Natural killer cell (primary cell): ENCODE data around the gene CRACR2A. TPM values are rescaled to one million over a fixed set of nuclear protein-coding genes. Genes with fewer than 3 reads are reported as not detected.

Source experiments
- ATAC-seq, 3 donors: fragments of 150-1000 bp in 2 of 3; fragments of 200-7000 bp in 1 of 3; cut with Tn5 transposase; 1 replicate in 1 of 3; 2 replicates in 2 of 3; pipeline ENCODE4 v1.10.0; 2021; ENCODE audit warnings: mild to moderate bottlenecking in 2 of 3, moderate library complexity in 2 of 3
- DNase-seq, 2 donors: peaks; one replicate each; pipeline versions ENCODE4 v3.0.0 to v3.0.0-alpha.2; 2013 to 2021; ENCODE audit warnings: mixed read lengths in 1 of 2
- H3K27ac ChIP-seq: one replicate; pipeline ENCODE4 v1.5.1; 2013; ENCODE audit warnings: mild to moderate bottlenecking, low read length
- H3K27me3 ChIP-seq: one replicate; pipeline ENCODE4 v1.6.1; 2013; ENCODE audit warnings: low read length; ENCODE audit not compliant: control insufficient read depth, insufficient read depth
- H3K36me3 ChIP-seq: one replicate; pipeline ENCODE4 v1.6.1; 2013; ENCODE audit warnings: low read length; ENCODE audit not compliant: control insufficient read depth, insufficient read depth
- H3K4me1 ChIP-seq: one replicate; pipeline ENCODE4 v1.6.1; 2013; ENCODE audit warnings: low read length; ENCODE audit not compliant: control insufficient read depth, insufficient read depth
- H3K4me3 ChIP-seq: one replicate; pipeline ENCODE4 v1.5.1; 2013; ENCODE audit warnings: low read length
- H3K9me3 ChIP-seq: one replicate; pipeline ENCODE4 v1.6.1; 2013; ENCODE audit warnings: low read length; ENCODE audit not compliant: control insufficient read depth, insufficient read depth
- H3K27ac Mint-ChIP-seq, 2 donors: one replicate each; pipeline ENCODE4 v1.8.0; 2022; ENCODE audit warnings: mild to moderate bottlenecking in 2 of 2, mixed read lengths in 2 of 2, moderate library complexity in 1 of 2
- H3K27me3 Mint-ChIP-seq, 2 donors: one replicate each; pipeline ENCODE4 v1.8.0; 2022; ENCODE audit warnings: low read depth in 2 of 2, mixed read lengths in 2 of 2
- H3K36me3 Mint-ChIP-seq: one replicate; pipeline ENCODE4 v1.8.0; 2022; ENCODE audit warnings: mixed read lengths
- H3K4me1 Mint-ChIP-seq, 2 donors: one replicate each; pipeline ENCODE4 v1.8.0; 2022; ENCODE audit warnings: mixed read lengths in 2 of 2
- H3K4me3 Mint-ChIP-seq: one replicate; pipeline ENCODE4 v1.8.0; 2022; ENCODE audit warnings: mild to moderate bottlenecking, moderate library complexity, mixed read lengths
- H3K9me3 Mint-ChIP-seq, 2 donors: one replicate each; pipeline ENCODE4 v1.8.0; 2022; ENCODE audit warnings: mixed read lengths in 2 of 2
- CTCF ChIP-seq: fragments of 200-600 bp; IDR thresholded peaks from one replicate; pipeline ENCODE4 v1.8.0; 2022; ENCODE audit warnings: antibody characterized with exemption
- WGBS: methylation state at CpG from one replicate; pipeline ENCODE4 v1.1.7; 2013; ENCODE audit warnings: missing lambda C conversion rate; ENCODE audit not compliant: insufficient coverage; 5-methylcytosine and 5-hydroxymethylcytosine counted together
- intact Hi-C: fragments of 100-400 bp; cut with micrococcal nuclease; formaldehyde crosslinking; loops from one replicate; pipeline ENCODE4 v1.14.2; 2022
- total RNA-seq, 4 donors: library from RNA; stranded (reverse); fragments of 120-200 nt in 1 of 4; gene quantifications; one replicate each; pipeline versions ENCODE4 v1.2.3 to v1.2.4, GENCODE V29; 2013 to 2022

CRACR2A gene
- total RNA-seq, 3 donors from 2014 or later (not counting 1 experiment from before 2014, with no cell fraction given): 59.8 to 94.4 (median 80.5) TPM

GRCh38 chr12:3630621-3631271 lies 122.2 kb downstream of the CRACR2A start:
- Histone ChIP-seq H3K27me3 (no peaks in the 10 kb centered on the region), H3K27ac (no peak overlapping the region), H3K9me3 (no peaks in the 10 kb centered on the region), H3K36me3 (peaks cover 64% of the 10 kb centered on the region), H3K4me1 (peaks cover 2% of the 10 kb centered on the region), H3K4me3 (no peak overlapping the region)
- TF ChIP-seq CTCF: no peak
- H3K27me3 Mint-ChIP-seq: no peaks in the 10 kb centered on the region
- no peaks in the 10 kb centered on the region for H3K9me3 Mint-ChIP-seq
- intact Hi-C loops: no loop called here
- H3K4me3 Mint-ChIP-seq: no peak overlapping the region
- H3K36me3 Mint-ChIP-seq: peaks cover 9% of the 10 kb centered on the region
- DNase-seq: no peak
- ATAC-seq: no peak
- H3K27ac Mint-ChIP-seq: no peak overlapping the region
- H3K4me1 Mint-ChIP-seq: peaks cover 13 to 14% of the 10 kb centered on the region in 2 donors
- 82% methylated on average over 8 of the region's 8 CpGs for WGBS

GRCh38 chr12:3630111-3630510 lies 122.8 kb downstream of the CRACR2A start:
- Mint-ChIP-seq H3K27ac (no peak overlapping the region), H3K4me1 (peaks cover 13 to 14% of the 10 kb centered on the region in 2 donors), H3K4me3 (no peak overlapping the region), H3K9me3 (no peaks in the 10 kb centered on the region), H3K27me3 (no peaks in the 10 kb centered on the region), H3K36me3 (peaks cover 15% of the 10 kb centered on the region)
- H3K4me1 ChIP-seq: peaks cover 2% of the 10 kb centered on the region
- DNase-seq (no peak), ATAC-seq (no peak)
- no peak for TF ChIP-seq CTCF
- H3K4me3 ChIP-seq: no peak overlapping the region
- peaks cover 70% of the 10 kb centered on the region for H3K36me3 ChIP-seq
- H3K9me3 ChIP-seq: no peaks in the 10 kb centered on the region
- H3K27me3 ChIP-seq: no peaks in the 10 kb centered on the region
- intact Hi-C loops: no loop called here
- no peak overlapping the region for H3K27ac ChIP-seq
- 96% methylated on average over 8 of the region's 8 CpGs for WGBS

- H3K27ac ChIP-seq: no peak overlapping the region
- H3K9me3 Mint-ChIP-seq: no peaks in the 10 kb centered on the region
- H3K36me3 Mint-ChIP-seq: peaks cover 18% of the 10 kb centered on the region
- no peak overlapping the region for H3K4me3 Mint-ChIP-seq
- no peak for TF ChIP-seq CTCF
- no peaks in the 10 kb centered on the region for H3K27me3 ChIP-seq
- H3K4me1 ChIP-seq: peaks cover 2% of the 10 kb centered on the region
- no peaks in the 10 kb centered on the region for H3K27me3 Mint-ChIP-seq
- no peak for DNase-seq
- no peak overlapping the region for H3K4me3 ChIP-seq
- peaks cover 77% of the 10 kb centered on the region for H3K36me3 ChIP-seq
- 95% methylated on average over 14 of the region's 14 CpGs for WGBS
- no peaks in the 10 kb centered on the region for H3K9me3 ChIP-seq
- peak overlapping the region in 1 of 2 donors; percentile 15 for H3K27ac Mint-ChIP-seq
- H3K4me1 Mint-ChIP-seq: peaks cover 13 to 14% of the 10 kb centered on the region in 2 donors
- intact Hi-C loops: no loop called here
- ATAC-seq: no peak
Measured at GRCh38 chr12:3629057-3629830, 123.7 kb downstream of the CRACR2A start.
